Mucosa of descending colon (tissue), 3 donors: ENCODE measurements around the gene SH2D1A. TPM values are rescaled to one million over a fixed set of nuclear protein-coding genes. Genes with fewer than 3 reads are reported as not detected.
A peak's percentile ranks its signal among the peaks of the same experiment; 100 is the strongest.
"Not testable (repeated sequence)": the region's sequence is repeated elsewhere in the genome, so short reads cannot be mapped to it uniquely, and the experiment has no call there.

Experiments
- ATAC-seq: fragments of 200-7000 bp; cut with Tn5 transposase; one replicate; pipeline ENCODE4 v1.9.1; 2020; ENCODE audit warnings: mild to moderate bottlenecking, moderate library complexity
- DNase-seq, 3 donors: peaks; one replicate each; pipeline ENCODE4 v3.0.0-alpha.2; 2020
- H3K36me3 ChIP-seq: fragments of 200-600 bp; one replicate; pipeline ENCODE4 v1.8.0; 2021; ENCODE audit warnings: low read depth, mild to moderate bottlenecking
- H3K4me1 ChIP-seq: fragments of 200-600 bp; one replicate; pipeline ENCODE4 v1.8.0; 2021; ENCODE audit warnings: low read depth, mild to moderate bottlenecking
- H3K4me3 ChIP-seq: fragments of 200-600 bp; one replicate; pipeline ENCODE4 v1.8.0; 2021; ENCODE audit warnings: mild to moderate bottlenecking
- H3K9me3 ChIP-seq: fragments of 200-600 bp; one replicate; pipeline ENCODE4 v1.8.0; 2021; ENCODE audit warnings: mild to moderate bottlenecking
- intact Hi-C, 2 donors: fragments of 100-400 bp; cut with DNase I in 1 of 2; cut with micrococcal nuclease in 1 of 2; formaldehyde crosslinking; loops; one replicate each; pipeline versions ENCODE4 v1.11.0 to v1.11.1; 2022; cut with DNase I, micrococcal nuclease
- total RNA-seq, 3 donors: library from RNA; stranded (reverse); fragmentation: NEBNext Ultra II Directional in 2 of 3; extraction: Animal tissue kit (Norgen Biotek cat#: 25700) in 2 of 3; gene quantifications; one replicate each; pipeline versions ENCODE4 v1.2.1 to v1.2.4, GENCODE V29; 2021 to 2023
- TF ChIP-seq, protein P1 (sequence below): fragments of 200-600 bp; IDR thresholded peaks from one replicate; pipeline ENCODE4 v1.8.0; 2022; ENCODE audit warnings: antibody characterized with exemption, mild to moderate bottlenecking
- donor health status: DM: no; HTN: no; CAD: no; lungs with moderate emphysema.
- donor health status: DM: no; HTN: no; CAD: no.
- donor health status: DM: no; HTN: yes; CAD: no.

The SH2D1A gene
- total RNA-seq, 3 donors from 2014 or later: 0.32 to 0.75 (median 0.55) TPM

DNA sequence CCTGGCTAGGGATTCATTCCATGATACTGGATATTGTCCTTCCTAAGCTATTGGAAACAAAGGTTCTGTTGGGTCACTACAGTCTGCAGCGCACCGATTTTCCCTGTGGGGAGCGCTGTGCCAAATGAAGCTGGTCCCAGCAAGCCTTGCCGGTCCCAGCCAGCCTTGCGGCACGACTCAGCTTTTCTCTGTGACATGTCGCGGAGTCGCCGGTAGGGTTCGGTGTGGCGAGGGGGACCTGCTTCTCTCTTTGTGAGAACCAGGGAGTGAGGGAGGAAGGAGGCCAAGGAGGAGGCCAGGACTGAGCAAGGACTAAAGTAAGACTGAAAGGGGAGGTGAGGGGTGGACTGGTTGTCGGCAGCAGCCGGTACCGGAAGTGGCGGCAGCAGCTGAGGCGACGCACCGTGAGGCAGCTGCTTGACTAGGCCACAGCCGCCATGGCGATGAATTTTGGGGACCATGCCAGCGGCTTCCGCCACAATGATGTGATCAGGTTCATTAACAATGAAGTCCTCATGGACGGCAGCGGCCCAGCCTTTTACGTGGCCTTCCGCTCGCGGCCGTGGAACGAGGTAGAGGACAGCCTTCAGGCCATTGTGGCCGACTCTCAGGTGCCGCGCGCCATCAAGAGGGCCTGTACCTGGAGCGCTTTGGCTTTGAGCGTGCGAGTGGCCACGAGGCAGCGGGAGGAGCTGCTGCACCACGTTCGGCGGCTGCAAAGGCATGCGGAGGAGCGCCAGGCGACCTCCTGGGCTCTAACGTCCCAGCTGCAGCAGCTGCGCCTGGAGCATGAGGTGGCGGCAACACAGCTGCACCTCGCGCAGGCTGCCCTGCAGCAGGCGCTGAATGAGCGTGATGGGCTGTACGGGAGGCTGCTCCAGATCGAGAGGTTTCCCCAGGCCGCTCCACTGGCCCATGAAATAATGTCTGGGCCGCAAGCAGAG, 13.6 kb upstream of the SH2D1A start, which contains the start of gene TEX13D:
Gene TEX13D (plus strand): TSS at position 180 of the 944 bp plus-strand sequence. CDS start 258 bp downstream, at position 438.
- no peak within 1 kb of the TSS for H3K4me3 ChIP-seq
- DNase-seq (peak in 1 of 3 donors; percentile 43), ATAC-seq (no peak)
- intact Hi-C loops: no loop called here
- TF ChIP-seq, protein P1, sequence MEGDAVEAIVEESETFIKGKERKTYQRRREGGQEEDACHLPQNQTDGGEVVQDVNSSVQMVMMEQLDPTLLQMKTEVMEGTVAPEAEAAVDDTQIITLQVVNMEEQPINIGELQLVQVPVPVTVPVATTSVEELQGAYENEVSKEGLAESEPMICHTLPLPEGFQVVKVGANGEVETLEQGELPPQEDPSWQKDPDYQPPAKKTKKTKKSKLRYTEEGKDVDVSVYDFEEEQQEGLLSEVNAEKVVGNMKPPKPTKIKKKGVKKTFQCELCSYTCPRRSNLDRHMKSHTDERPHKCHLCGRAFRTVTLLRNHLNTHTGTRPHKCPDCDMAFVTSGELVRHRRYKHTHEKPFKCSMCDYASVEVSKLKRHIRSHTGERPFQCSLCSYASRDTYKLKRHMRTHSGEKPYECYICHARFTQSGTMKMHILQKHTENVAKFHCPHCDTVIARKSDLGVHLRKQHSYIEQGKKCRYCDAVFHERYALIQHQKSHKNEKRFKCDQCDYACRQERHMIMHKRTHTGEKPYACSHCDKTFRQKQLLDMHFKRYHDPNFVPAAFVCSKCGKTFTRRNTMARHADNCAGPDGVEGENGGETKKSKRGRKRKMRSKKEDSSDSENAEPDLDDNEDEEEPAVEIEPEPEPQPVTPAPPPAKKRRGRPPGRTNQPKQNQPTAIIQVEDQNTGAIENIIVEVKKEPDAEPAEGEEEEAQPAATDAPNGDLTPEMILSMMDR: no peak
- no peaks in the 10 kb centered on the region for H3K36me3 ChIP-seq
- H3K4me1 ChIP-seq: no peaks in the 10 kb centered on the region
- no peaks in the 10 kb centered on the region for H3K9me3 ChIP-seq

GRCh38 chrX:124333862-124334261, 12.5 kb upstream of the SH2D1A start:
- Histone ChIP-seq H3K4me1 (no peaks in the 10 kb centered on the region), H3K36me3 (no peaks in the 10 kb centered on the region), H3K4me3 (no peak overlapping the region), H3K9me3 (no peaks in the 10 kb centered on the region)
- TF ChIP-seq, protein P1: no peak
- DNase-seq: no peak
- intact Hi-C loops: no loop called here
- no peak for ATAC-seq

- H3K36me3 ChIP-seq, H3K9me3 ChIP-seq, ATAC-seq, H3K4me1 ChIP-seq, H3K4me3 ChIP-seq, intact Hi-C loops, DNase-seq: not testable (repeated sequence)
Observed at GRCh38 chrX:124334555-124334954, 11.8 kb upstream of the SH2D1A start.

DNA sequence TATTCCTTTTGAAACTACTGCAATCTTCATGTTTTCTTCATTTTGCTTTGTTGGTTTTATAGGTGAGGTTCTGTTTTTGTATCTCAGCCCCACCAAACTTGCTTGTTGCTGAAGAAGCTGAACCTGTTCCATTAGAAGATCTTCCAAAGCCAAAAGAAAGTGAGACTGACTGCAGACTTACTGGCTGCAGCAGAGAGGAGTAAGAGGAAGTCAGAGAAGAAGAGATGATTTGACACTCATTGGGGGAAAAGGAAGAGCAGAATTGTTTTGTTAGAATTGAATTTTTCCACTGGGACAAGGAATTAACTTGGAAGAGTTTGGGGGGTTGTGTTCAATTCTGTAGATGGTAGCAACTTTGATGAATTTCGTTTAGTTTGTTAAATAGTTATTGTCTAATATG, 10.8 kb upstream of the SH2D1A start:
- H3K9me3 ChIP-seq: no peaks in the 10 kb centered on the region
- TF ChIP-seq, protein P1: no peak
- DNase-seq (no peak), ATAC-seq (no peak)
- H3K4me3 ChIP-seq: no peak overlapping the region
- intact Hi-C loops: no loop called here
- no peaks in the 10 kb centered on the region for H3K4me1 ChIP-seq
- H3K36me3 ChIP-seq: no peaks in the 10 kb centered on the region

GRCh38 chrX:124337916-124338315, 8.4 kb upstream of the SH2D1A start:
- DNase-seq (no peak), ATAC-seq (no peak)
- no peaks in the 10 kb centered on the region for H3K36me3 ChIP-seq
- intact Hi-C loops: no loop called here
- H3K4me1 ChIP-seq: no peaks in the 10 kb centered on the region
- TF ChIP-seq, protein P1: no peak
- H3K4me3 ChIP-seq: no peak overlapping the region
- no peaks in the 10 kb centered on the region for H3K9me3 ChIP-seq
